NCI-H146 treated with DMSO at 0.1 percent for 48 hours (cell line): Measurements from ENCODE around the gene CRACR2B.
A peak's percentile ranks its signal among the peaks of the same experiment; 100 is the strongest.

ENCODE experiments used
- DNase-seq: peaks from one replicate; lab custom pipeline; 2025; ENCODE audit not compliant: unreplicated experiment; lab: John Stamatoyannopoulos, UW

Gene CRACR2B

GRCh38 chr11:850775-851763 lies 23.4 kb downstream of the CRACR2B start:
- no peak for DNase-seq

GRCh38 chr11:852762-853161 lies 25.0 kb downstream of the CRACR2B start:
- no peak for DNase-seq

GRCh38 chr11:853682-854448 lies 26.1 kb downstream of the CRACR2B start:
- DNase-seq, result no peak

- DNase-seq, result no peak
These were observed 27.0 kb downstream of the CRACR2B start for GRCh38 chr11:854601-855329.

- no peak for DNase-seq
These were observed 27.6 kb downstream of the CRACR2B start for GRCh38 chr11:855330-855674.

GRCh38 chr11:855796-856195 lies 28.1 kb downstream of the CRACR2B start:
- DNase-seq, result no peak

GRCh38 chr11:856397-856796 lies 28.7 kb downstream of the CRACR2B start:
- DNase-seq, result no peak

GRCh38 chr11:858053-858761 lies 30.5 kb downstream of the CRACR2B start:
- DNase-seq, result no peak

- DNase-seq, result no peak
These were observed 31.1 kb downstream of the CRACR2B start for GRCh38 chr11:858762-859339.

- no peak for DNase-seq
These were observed 31.8 kb downstream of the CRACR2B start for GRCh38 chr11:859394-860131.

GRCh38 chr11:860234-861104 lies 32.8 kb downstream of the CRACR2B start:
- DNase-seq, result no peak

- peak; percentile 11 for DNase-seq
These were observed 33.4 kb downstream of the CRACR2B start for GRCh38 chr11:861105-861479.

- no peak for DNase-seq
These were observed 34.5 kb downstream of the CRACR2B start for GRCh38 chr11:862081-862661.

- no peak for DNase-seq
These were observed 34.9 kb downstream of the CRACR2B start for GRCh38 chr11:862696-863022.

- DNase-seq, result no peak
These were observed 35.5 kb downstream of the CRACR2B start for GRCh38 chr11:863023-863909.

GRCh38 chr11:863910-864827 lies 36.5 kb downstream of the CRACR2B start:
- DNase-seq, result no peak

GRCh38 chr11:864898-865297 lies 37.2 kb downstream of the CRACR2B start:
- no peak for DNase-seq
